NT2/D1 (cell line): ENCODE data around the gene PLA2G4D.

Experiments used
- YY1 ChIP-seq: IDR thresholded peaks from 2 replicates; pipeline ENCODE4 v1.6.1; 2011; ENCODE audit not compliant: insufficient read length, insufficient read depth
- ZNF274 ChIP-seq: IDR thresholded peaks from 2 replicates; pipeline ENCODE4 v1.6.1; 2011; ENCODE audit warnings: mild to moderate bottlenecking, low read depth, low read length

DNA sequence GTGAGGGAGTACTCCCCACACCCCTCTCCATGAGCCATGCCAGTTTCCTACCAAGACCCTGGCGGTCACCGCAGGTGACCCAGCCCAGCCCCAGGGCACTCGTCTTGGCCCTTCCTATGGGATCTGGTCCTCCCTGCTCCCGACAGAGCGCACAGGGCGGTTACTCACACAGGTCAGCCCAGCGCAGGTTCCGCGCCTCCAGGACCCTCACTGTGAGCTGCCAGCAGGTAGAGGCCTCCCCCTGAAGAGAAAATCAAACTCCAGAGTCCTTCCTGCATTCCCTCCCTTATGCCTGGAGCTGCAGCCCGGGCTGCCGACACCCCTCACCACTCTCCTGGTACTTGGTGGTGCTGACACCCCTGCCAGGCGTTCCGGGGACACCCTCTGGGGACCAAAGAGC is 6.9 kb downstream of the PLA2G4D start:
- TF ChIP-seq YY1 (no peak), ZNF274 (no peak)
